Measurements from ENCODE around the gene CDC25B.

DNA sequence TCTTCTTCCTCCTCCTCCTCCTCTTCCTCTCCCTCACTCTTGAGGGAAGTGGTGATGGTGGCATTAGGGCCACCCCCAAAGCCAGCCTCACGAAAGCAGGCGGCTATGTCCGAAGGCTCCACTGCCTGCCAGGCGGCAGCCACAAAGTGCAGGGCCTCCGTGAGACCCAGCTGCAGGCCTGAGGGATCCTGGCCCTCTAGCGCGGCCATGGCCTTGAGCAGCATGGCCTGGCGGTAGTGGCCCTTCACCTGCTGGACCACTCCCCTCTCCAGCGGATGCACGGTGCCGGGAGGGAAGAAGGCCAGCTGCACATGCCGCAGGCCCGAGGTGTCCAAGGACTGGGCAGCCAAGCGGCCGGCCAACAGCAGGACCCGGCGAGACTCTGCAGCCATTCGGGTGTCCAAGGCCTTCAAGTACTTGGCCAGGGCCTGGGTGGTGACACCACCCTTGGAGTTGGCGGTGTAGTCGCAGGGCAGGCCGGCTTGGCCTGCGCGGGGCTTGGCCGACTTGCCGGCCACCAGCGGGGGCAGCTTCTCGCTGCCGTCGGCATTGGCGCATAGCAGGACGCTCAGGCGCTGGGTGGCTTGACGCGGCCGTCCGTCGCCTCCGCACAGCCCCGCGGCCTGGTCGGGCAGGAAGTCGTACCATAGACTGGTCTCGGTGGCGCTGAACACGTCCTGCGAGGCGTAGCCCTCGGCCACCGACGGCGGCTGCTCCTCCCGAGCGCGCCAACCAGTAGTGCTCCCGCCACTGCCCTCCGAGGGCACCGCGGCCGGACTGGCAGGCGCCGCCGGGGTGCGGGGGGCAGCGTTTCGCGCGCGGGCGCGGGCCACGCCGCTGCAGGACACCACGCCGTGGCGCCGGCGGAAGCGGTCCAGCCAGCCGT is 10.6 kb upstream of the CDC25B start:
- TF ChIP-seq CTCF (IDR thresholded peaks at IDR 0.05) = no peak
- no peak for TF ChIP-seq POLR2A (IDR thresholded peaks at IDR 0.05)

Data from vagina (tissue), 2 donors.